SK-N-SH (cell line): ENCODE results near the gene PCNA. TPM values are rescaled to one million over a fixed set of nuclear protein-coding genes. Genes with fewer than 3 reads are reported as not detected.

ENCODE experiments used
- ELF1 ChIP-seq: IDR thresholded peaks from 2 replicates; pipeline ENCODE4 v1.4.0; 2012
- EZH2phosphoT487 ChIP-seq: fragments of 200-600 bp; sonication (generic); IDR thresholded peaks from 2 replicates; pipeline ENCODE4 v1.6.1; 2017; ENCODE audit warnings: low read depth, mixed run types, mild to moderate bottlenecking, antibody characterized with exemption, moderate library complexity, borderline replicate concordance
- FOXM1 ChIP-seq: IDR thresholded peaks from 2 replicates; pipeline ENCODE4 v1.4.0; 2012; ENCODE audit warnings: low read depth, mild to moderate bottlenecking
- GABPA ChIP-seq: IDR thresholded peaks from 2 replicates; pipeline ENCODE4 v1.4.0; 2012; ENCODE audit warnings: low read depth, mild to moderate bottlenecking
- GATA2 ChIP-seq: sonication (generic); formaldehyde crosslinking; IDR thresholded peaks from 2 replicates; pipeline ENCODE4 v1.5.0; 2020; ENCODE audit warnings: mild to moderate bottlenecking, missing genetic modification reagents
- MXI1 ChIP-seq: IDR thresholded peaks from 2 replicates; pipeline ENCODE4 v1.6.1; 2012; ENCODE audit warnings: mild to moderate bottlenecking, low read depth, low read length, improper control_type of control experiment
- NRF1 ChIP-seq: IDR thresholded peaks from 2 replicates; pipeline ENCODE4 v1.6.1; 2012; ENCODE audit warnings: low read depth, mild to moderate bottlenecking, low read length
- RAD21 ChIP-seq: IDR thresholded peaks from 2 replicates; pipeline ENCODE4 v1.6.1; 2012; ENCODE audit warnings: mild to moderate bottlenecking, low read length
- RCOR1 ChIP-seq: fragments of 150-350 bp; IDR thresholded peaks from 2 replicates; pipeline ENCODE4 v1.6.1; 2017; ENCODE audit warnings: antibody characterized with exemption, low read length
- RXRA ChIP-seq: IDR thresholded peaks from 2 replicates; pipeline ENCODE4 v1.4.0; 2012; ENCODE audit warnings: low read depth, mild to moderate bottlenecking, borderline replicate concordance
- SIN3A ChIP-seq: IDR thresholded peaks from 2 replicates; pipeline ENCODE4 v1.6.1; 2012; ENCODE audit warnings: low read depth, mild to moderate bottlenecking, low read length, moderate library complexity, borderline replicate concordance
- TAF1 ChIP-seq: IDR thresholded peaks from 2 replicates; pipeline ENCODE4 v1.6.1; 2012; ENCODE audit warnings: low read depth, mild to moderate bottlenecking, low read length, moderate library complexity, borderline replicate concordance
- TEAD4 ChIP-seq: IDR thresholded peaks from 2 replicates; pipeline ENCODE4 v1.4.0; 2012; ENCODE audit warnings: mild to moderate bottlenecking, borderline replicate concordance; ENCODE audit not compliant: insufficient read depth
- YY1 ChIP-seq: IDR thresholded peaks from 2 replicates; pipeline ENCODE4 v1.4.0; 2012; ENCODE audit warnings: low read depth, mild to moderate bottlenecking
- polyA plus RNA-seq, 3 experiments: library from polyadenylated mRNA; depleted of rRNA; stranded (reverse); fragments of >200 nt; gene quantifications; 2 replicates each; pipeline ENCODE4 v1.2.3, GENCODE V29; 2012
- TF ChIP-seq, protein P1 (sequence below): IDR thresholded peaks from 2 replicates; pipeline ENCODE4 v1.4.0; 2012; ENCODE audit warnings: low read depth, borderline replicate concordance
- TF ChIP-seq, protein P2 (sequence below): fragments of 150-350 bp; IDR thresholded peaks from 2 replicates; pipeline ENCODE4 v1.6.1; 2017; ENCODE audit warnings: antibody characterized with exemption, low read length, low read depth, borderline replicate concordance
- TF ChIP-seq, protein P3 (sequence below): IDR thresholded peaks from 2 replicates; pipeline ENCODE4 v1.4.0; 2012; ENCODE audit warnings: low read depth, borderline replicate concordance
- TF ChIP-seq, protein P4 (sequence below): IDR thresholded peaks from 2 replicates; pipeline ENCODE4; 2012
- TF ChIP-seq, protein P5 (sequence below): IDR thresholded peaks from 2 replicates; pipeline ENCODE4 v1.4.0; 2012; ENCODE audit warnings: low read depth
- TF ChIP-seq, protein P6 (sequence below): IDR thresholded peaks from 2 replicates; pipeline ENCODE4 v1.6.1; 2012; ENCODE audit warnings: mild to moderate bottlenecking, low read depth, low read length, moderate library complexity

PCNA gene
- polyA plus RNA-seq, 1 of the 3 experiments (the other 2 are of a cell fraction) = 185 TPM

DNA sequence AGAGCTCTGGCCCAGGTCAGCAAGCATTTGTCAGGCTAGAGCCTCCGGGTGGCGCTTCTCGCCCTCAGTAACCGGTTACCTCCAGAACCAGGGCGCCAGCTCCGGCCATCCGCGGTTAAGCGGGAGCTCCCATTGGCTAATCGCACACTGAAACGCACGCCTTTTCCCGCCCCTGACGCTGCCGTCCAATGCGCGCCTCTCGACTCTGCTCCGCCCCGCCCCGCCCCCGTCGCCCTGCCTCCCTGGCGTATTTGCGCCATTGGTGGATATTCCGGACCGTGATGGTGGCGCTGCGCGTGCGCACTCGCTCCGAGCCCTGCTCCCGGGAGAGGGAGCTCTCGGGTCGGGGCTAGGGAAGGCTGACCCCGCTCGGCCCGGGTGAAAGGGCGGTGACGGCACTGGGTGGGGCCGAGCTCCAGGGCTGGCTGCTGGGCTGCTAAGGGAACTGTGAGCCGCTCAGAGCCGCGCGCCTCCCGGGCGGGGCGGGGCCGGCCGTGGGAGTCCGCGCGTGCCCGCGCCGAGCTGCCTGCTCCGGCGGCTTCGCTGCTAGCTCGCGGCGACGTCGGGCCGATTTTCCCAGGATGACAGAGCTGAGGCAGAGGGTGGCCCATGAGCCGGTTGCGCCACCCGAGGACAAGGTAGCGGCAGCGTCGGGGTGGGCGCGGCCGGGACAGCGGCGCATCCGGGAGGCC lies 6.9 kb upstream of the PCNA start, which contains the start of gene CDS2 (continued):
- TF ChIP-seq, protein P1, sequence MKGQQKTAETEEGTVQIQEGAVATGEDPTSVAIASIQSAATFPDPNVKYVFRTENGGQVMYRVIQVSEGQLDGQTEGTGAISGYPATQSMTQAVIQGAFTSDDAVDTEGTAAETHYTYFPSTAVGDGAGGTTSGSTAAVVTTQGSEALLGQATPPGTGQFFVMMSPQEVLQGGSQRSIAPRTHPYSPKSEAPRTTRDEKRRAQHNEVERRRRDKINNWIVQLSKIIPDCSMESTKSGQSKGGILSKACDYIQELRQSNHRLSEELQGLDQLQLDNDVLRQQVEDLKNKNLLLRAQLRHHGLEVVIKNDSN = no peak
- TF ChIP-seq, protein P2, sequence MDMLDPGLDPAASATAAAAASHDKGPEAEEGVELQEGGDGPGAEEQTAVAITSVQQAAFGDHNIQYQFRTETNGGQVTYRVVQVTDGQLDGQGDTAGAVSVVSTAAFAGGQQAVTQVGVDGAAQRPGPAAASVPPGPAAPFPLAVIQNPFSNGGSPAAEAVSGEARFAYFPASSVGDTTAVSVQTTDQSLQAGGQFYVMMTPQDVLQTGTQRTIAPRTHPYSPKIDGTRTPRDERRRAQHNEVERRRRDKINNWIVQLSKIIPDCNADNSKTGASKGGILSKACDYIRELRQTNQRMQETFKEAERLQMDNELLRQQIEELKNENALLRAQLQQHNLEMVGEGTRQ = no peak
- TF ChIP-seq, protein P3, sequence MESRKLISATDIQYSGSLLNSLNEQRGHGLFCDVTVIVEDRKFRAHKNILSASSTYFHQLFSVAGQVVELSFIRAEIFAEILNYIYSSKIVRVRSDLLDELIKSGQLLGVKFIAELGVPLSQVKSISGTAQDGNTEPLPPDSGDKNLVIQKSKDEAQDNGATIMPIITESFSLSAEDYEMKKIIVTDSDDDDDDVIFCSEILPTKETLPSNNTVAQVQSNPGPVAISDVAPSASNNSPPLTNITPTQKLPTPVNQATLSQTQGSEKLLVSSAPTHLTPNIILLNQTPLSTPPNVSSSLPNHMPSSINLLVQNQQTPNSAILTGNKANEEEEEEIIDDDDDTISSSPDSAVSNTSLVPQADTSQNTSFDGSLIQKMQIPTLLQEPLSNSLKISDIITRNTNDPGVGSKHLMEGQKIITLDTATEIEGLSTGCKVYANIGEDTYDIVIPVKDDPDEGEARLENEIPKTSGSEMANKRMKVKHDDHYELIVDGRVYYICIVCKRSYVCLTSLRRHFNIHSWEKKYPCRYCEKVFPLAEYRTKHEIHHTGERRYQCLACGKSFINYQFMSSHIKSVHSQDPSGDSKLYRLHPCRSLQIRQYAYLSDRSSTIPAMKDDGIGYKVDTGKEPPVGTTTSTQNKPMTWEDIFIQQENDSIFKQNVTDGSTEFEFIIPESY = no peak
- TF ChIP-seq RXRA = peak; percentile 39; the same call in 1 of the 2 replicates
- no peak for TF ChIP-seq GATA2 (CRISPR knock-in tag)
- no peak for TF ChIP-seq ELF1
- peak; percentile 73 for TF ChIP-seq MXI1
- TF ChIP-seq, protein P4, sequence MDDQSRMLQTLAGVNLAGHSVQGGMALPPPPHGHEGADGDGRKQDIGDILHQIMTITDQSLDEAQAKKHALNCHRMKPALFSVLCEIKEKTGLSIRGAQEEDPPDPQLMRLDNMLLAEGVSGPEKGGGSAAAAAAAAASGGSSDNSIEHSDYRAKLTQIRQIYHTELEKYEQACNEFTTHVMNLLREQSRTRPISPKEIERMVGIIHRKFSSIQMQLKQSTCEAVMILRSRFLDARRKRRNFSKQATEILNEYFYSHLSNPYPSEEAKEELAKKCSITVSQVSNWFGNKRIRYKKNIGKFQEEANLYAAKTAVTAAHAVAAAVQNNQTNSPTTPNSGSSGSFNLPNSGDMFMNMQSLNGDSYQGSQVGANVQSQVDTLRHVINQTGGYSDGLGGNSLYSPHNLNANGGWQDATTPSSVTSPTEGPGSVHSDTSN = no peak
- TF ChIP-seq TEAD4 = no peak
- peak; percentile 71 for TF ChIP-seq RAD21
- TF ChIP-seq GABPA = no peak
- TF ChIP-seq FOXM1 = no peak
- TF ChIP-seq, protein P5, sequence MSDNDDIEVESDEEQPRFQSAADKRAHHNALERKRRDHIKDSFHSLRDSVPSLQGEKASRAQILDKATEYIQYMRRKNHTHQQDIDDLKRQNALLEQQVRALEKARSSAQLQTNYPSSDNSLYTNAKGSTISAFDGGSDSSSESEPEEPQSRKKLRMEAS = peak; percentile 55; the same call in 1 of the 2 replicates
- TF ChIP-seq, protein P6, sequence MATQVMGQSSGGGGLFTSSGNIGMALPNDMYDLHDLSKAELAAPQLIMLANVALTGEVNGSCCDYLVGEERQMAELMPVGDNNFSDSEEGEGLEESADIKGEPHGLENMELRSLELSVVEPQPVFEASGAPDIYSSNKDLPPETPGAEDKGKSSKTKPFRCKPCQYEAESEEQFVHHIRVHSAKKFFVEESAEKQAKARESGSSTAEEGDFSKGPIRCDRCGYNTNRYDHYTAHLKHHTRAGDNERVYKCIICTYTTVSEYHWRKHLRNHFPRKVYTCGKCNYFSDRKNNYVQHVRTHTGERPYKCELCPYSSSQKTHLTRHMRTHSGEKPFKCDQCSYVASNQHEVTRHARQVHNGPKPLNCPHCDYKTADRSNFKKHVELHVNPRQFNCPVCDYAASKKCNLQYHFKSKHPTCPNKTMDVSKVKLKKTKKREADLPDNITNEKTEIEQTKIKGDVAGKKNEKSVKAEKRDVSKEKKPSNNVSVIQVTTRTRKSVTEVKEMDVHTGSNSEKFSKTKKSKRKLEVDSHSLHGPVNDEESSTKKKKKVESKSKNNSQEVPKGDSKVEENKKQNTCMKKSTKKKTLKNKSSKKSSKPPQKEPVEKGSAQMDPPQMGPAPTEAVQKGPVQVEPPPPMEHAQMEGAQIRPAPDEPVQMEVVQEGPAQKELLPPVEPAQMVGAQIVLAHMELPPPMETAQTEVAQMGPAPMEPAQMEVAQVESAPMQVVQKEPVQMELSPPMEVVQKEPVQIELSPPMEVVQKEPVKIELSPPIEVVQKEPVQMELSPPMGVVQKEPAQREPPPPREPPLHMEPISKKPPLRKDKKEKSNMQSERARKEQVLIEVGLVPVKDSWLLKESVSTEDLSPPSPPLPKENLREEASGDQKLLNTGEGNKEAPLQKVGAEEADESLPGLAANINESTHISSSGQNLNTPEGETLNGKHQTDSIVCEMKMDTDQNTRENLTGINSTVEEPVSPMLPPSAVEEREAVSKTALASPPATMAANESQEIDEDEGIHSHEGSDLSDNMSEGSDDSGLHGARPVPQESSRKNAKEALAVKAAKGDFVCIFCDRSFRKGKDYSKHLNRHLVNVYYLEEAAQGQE = no peak
- TF ChIP-seq EZH2phosphoT487 = no peak
- TF ChIP-seq RCOR1 = no peak
- peak; percentile 81 for TF ChIP-seq NRF1
- TF ChIP-seq SIN3A = 0 out of 2 replicates have a peak, but pooled peaks have one; percentile 14
- no peak for TF ChIP-seq YY1
- TF ChIP-seq TAF1 = peak; percentile 54; the same call in 1 of the 2 replicates
- TF ChIP-seq, all 33 proteins: peak for 11
